Globus pallidus (tissue), 1 donor: ENCODE data around the gene PPP3R1.

Source experiments
- DNase-seq: peaks from one replicate; pipeline ENCODE4 v3.0.0-alpha.2; 2015; ENCODE audit warnings: low spot score

Gene PPP3R1

DNA sequence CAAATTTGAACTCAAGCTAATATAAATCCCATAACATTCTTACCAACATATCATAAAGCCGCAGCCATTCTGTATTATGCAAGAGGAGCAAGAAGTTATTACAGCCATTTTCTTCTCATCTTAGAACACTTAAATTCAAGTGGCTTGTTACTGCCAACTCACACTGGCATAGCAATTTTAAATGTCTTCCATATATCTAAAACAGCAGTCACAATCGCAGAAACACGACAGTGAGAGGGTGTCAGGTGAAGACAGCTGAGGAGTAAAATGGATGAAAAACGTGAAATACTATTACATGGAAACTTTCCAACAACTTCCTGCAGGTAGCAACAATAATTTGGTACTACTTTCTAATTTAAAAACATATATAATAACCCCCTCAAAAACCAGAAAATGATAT lies 17.9 kb downstream of the PPP3R1 start:
- no peak for DNase-seq

DNA sequence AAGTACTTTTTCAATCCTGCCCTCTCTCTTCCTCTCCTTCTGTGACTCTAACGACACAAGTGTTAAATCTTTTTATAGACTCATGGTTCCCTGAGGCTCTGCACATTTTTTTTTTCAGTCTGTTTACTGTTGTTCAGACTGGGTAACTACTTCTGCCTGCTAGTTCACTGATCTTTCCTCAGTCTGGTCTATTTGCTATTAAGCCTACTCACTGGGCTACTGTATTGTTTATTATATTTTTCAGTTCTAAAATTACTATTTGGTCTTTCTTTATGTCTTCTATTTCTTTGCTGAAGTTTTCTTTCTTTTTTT lies 21.3 kb downstream of the PPP3R1 start:
- DNase-seq = no peak

DNA sequence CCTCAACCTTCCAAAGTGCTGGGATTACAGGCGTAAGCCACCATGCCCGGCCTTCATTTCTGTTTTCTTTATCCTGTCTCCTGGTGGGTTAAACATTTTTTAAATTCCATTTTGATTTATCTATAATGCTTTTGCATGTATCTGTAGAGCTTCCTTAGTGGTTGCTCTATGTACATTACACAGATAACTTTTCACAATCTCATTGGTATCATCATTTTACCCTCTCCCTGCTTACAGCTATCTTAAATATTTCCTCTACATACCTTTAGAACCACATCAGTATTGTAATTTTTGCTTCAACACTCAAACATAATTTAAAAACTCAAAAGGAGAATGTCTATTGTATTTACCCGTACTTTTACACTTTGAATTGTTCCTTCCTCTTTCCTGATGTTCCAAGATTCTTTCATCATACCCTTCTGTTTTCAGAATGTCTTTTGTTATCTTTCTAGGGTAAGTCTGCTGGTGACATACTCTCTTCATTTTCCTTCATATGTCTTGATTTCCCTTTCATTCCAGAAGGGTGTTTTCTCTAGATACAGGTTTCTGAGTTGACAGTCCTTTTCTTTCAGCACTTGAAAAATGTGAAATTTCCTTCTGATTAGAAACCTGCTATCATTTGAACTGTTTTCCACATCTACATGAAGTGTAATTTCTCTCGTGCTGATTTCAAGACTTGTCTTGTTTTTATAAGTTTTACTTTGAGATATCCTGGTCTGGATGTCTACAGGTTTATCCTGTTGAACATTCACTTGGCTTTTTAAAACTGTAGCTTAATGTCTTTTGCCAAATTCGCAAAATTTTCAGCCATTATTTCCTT lies 21.9 kb downstream of the PPP3R1 start:
- no peak for DNase-seq

DNA sequence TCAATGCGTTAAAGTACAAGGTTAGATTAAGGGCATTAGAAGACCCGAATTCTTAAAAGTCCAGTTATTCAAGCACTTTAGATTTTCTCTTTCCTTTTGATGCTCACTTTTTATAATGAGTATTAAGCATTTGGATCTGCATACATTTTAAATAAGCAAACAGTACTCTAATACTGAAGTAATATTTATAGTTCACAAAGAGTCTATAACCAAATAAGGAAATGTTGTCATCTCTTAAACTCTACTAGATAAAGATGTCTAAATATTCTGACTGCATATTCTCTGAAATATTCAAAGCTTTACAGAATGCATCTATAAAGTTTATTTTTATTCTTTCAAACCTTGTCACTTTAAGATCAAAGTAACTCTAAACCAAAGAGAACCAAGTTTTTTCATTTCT lies 25.5 kb downstream of the PPP3R1 start:
- DNase-seq = no peak

DNA sequence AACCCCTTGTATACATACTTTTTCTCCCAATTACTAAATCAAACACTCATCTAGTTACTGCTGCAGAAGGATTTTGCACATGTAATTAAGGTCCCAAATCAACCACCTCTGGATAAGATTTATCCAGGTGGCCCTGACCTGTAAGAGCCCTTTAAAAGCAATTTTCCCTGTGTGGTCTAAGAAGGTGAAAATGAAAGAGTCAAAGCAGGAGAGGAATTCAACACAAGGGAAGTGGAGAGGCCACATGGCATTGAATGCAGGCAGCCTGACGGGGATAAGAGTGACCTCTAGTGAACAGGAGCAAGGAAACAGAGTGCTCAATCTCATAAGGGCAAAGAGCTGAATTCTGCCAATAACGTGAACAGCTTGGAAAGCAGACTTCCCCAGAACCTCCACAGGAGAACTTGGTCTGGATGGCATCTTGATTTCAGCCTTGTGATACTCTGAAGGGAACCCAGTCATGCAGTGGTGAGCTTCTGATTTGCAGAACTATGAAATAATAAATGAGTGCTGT lies 27.2 kb downstream of the PPP3R1 start:
- DNase-seq = peak; percentile 27

DNA sequence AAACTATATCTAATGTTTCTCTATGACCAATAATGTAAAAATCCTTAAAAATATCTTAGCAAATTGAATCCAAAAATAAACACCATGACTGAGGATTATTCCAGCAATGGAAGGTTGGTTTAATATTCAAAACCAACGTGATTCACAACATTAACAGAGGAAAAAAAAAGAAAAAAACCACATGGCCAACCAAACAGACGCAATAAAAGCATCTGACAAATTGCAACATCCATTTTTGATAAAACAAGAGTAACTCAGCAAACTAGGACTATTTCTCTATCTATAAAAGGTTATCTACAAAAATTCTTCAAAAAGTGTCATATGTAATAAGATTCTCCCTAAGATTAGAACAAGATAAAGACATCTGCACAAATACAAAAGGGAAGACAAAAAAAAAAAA lies 28.9 kb downstream of the PPP3R1 start:
- DNase-seq = no peak

DNA sequence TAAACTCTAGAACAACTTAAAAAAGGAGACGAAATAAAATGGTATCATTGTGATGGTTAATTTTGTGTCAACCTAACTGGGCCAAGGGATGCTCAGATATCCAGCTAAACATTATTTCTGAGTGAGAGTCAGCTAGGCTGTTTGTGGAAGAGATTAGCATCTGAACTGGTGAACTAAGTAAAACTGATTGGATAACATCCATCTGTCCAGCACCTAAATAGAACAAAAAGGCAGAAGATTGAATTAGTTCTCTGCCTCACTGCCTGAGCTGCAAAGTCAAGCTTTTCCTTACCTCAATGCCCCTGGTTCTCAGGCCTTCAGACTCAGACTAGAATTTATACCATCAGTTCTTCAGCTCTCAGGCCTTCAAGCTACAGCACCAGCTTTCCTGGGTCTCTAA lies 30.0 kb downstream of the PPP3R1 start:
- DNase-seq = no peak

DNA sequence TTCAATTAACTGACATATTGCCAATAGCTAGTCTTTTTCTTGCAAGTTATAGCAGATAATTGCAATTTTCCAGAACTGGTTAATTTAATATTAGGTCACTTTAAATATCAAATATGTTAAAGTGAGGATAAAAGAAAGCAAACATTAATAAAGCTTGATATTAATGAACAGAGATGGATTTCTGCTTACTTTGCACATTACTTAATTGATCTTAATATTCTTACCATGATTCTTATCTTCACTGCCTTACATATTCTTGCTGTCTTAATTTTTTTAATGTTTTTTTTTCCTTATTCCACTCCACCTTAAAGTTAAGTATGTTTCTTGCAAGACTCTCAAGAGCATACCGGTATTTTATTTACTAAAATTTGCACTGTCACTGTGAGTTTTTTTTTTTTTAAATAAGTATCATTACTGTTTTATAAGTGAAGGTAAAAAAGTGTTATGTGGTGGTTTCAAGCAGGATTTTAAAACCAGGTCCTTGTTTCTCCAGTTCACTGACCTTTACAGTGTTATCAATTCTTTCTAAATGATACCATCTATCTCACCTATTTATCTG lies 33.9 kb downstream of the PPP3R1 start:
- no peak for DNase-seq

DNA sequence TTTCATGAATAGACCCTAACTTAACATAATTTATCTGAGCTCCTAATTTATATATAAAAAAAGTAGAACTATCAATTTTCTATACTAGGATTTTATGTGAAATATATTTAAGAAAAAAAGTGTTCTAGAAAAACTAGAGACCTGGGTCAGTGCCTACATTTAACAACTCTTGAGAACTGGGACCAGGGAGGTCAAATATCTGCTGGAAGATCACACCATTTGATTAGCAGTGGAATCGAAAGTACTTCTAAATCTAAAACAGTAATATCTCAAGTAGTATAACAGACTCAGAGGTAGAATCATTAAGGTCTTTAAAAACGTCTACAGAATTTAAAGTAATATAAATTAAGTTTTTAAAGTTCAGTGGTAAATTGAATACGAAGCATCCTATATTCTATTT lies 34.6 kb downstream of the PPP3R1 start:
- DNase-seq = no peak

DNA sequence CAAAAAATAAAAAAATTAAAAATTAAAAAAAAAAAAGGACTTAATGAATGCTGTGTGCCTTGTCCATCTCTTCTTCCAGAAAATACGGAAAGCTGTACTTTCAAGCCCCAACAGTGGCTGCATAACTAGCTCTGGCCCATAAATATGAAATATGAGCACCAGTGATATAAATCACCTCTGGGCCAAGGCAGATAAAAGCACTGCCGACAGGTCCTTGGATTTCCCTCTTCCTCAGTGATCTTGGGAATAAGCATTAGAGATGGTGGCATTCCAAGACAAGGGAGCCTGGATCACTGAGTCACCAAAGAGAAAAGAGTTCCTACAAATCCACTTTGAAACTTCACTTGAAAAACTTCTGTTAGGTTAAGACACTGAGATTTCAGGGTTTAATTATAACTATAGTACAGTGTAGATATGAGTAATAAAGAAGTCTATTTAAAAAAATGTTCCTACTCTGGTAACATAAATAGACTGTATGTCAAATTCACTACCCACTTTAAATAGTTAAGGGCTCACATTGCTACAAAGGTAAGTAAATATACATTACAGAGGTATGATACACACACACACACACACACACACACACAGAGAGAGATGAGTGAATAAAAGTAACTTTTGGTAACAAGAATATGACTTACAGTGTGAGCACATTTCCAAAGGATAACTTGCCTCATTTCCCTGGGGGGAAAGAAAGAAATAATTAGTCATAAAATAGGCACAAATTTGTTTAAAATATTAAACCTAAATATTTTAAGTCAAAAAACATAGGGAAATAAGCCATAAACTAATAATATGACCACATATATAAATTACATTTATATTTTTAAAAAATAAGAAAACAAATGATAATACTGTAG lies 35.6 kb downstream of the PPP3R1 start:
- no peak for DNase-seq

DNA sequence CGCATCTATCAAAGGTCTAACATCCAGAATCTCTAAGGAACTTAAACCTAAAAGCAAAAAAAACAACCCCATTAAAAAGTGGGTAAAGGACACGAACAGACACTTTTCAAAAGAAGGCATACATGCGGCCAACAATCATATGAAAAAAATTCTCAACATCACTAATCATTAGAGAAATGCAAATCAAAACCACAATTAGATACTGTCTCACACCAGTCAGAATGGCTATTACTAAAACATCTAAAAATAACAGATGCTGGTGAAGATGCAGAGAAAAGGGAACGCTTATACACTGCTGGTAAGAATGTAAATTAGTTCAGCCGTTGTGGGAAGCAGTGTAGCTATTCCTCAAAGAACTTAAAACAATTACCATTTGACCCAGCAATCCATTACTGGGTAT lies 38.0 kb downstream of the PPP3R1 start:
- no peak for DNase-seq

DNA sequence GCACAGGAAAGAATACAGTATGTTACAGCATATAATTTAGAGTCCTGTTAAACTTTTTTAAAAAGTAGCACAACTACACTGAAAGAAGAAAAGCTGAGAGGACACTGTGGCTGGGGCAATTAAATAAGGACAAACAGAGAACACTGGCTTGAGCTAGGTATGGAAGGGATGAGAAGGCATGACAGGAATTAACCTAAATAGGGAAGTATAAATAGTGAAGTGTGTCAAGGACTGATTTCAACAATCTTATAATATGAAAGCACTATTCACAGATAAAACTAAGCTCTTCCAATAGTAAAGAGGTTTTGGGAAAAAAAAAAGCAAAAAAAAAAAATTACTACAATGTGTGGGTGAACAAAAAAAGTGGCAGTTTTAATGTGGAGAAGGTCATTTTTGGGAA lies 45.5 kb downstream of the PPP3R1 start:
- no peak for DNase-seq

DNA sequence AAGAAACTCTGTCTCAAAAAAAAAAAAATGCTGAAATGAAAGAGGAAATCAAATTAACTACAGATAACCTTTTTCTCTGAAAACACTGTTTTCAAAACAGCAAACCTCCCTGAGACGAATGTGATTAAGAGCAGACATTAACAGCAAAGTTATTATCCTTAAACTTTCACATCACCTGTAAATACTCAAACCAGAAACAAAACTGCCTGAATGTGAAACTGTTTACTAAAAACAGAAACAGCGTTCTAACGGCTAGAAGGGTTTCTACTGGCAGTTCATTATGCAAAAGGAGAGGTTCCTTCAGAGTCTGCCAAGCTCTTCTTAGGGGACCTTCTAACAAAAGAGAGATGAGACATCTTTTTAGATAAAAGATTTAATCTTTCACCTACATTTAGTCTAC lies 48.7 kb downstream of the PPP3R1 start:
- no peak for DNase-seq

DNA sequence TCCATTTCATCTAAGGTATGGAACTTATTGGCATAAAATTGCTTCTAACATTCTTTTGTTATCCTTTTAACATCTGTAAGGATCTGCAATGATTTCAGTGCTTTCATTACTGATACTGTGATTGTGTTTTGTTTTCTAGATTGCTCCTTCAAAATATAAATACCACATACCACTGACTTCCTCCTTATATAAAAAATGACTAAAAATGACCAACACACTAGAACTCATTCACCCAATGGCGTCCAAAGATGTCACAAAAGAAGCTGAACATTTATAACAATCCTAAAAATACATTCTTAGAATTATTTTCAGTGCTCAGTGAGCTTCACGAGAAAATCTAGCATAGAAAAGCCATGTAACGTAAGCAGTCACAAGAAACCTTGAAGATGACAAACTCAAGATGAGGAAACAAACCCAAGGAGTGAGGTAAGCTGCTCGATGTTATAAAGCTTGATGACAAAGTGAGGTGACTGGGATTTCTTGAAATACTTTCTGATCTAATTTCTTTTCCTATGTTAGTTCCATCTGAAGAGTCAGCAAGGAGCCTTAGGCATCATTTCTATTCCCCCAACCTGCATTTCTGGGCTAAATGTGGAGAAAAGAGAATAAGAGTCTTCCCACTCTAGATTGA lies 52.1 kb downstream of the PPP3R1 start:
- no peak for DNase-seq

DNA sequence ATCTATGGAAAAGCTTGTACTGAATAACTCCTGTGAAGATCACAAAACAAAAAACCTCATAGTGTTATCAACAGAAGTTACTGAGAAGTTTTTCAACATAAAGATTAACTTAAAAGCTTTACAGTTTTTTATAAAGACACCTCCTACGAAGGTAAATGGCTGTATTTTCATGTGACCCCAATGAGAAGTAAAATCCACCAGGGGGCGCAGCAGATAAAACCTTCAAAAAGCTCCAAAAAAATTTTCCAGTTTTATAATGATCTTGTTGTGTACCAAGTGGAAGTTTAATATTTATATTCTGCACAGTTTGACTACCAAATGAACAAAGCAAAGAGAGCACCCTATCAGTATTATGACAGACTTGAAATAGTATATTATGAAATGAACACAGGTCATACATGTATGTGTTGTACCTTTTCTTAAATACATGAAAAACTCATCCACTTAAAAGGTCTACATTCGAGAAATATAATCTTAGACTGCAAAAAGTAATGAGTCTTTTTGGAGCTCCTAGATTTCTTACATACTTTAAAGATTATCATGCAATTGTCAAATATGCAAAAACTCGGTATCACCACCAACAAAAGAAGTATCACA lies 56.1 kb downstream of the PPP3R1 start:
- DNase-seq = peak; percentile 26

DNA sequence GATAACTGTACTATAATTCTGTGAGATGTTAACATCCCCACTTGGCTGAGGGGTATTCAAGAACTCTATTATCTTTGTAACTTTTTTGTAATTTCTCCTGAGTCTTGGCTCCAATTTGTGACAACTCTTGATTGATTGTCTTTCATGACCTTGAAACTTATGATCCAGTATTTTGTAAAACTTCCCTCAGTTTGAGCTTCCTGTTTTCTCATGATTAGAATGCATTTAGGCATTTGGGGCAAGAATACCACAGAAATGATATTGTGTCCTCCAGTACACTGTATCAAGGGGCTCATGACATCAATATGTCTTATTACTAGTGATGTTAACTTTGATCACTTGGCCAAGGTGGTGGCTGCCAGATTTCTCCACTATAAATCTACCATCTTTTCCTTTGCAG lies 57.2 kb downstream of the PPP3R1 start:
- no peak for DNase-seq

DNA sequence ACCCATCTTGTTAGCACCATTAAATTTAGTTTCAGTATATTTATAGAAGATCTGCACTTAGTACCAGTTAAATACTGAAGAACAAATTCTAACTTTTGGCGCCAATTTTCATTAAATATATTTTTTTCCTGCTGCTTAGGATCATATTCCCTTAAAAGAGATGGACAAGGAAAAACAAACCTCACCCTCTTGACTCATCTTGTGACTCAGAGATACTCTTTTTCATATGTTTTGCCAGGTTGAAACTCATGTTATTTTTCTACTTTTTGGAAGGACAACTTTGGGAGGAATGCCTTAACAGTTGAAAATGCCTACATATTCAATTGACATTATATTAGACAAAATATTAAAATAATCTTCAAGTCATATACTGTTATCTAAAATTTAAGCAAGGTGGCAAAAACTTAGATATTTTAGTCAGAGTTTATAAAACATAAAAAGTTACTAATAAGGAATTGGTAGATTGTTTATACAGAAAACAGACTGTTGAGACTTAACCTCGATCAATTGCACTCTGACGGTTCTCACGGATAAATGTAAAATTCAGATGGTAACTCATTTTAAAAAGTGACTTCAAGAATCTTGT lies 58.5 kb downstream of the PPP3R1 start:
- DNase-seq = no peak

DNA sequence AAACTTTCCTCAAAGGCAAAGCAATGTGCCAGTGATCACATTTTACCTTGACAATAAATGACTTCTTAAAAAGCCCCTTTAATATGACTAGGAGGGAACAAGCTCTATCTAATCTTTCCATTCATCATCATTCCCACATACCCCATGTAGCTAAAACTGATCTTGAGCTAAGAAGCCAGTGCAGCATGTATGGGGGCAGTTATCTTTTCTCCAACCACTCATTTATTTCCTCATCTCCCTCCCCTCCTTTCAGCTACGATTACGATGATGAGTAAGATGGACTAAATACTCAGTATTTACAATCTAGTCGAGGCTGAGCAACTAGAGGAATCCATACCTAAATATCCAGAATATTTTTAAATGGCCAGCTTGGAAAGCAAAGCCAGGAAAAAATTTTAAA lies 59.2 kb downstream of the PPP3R1 start:
- no peak for DNase-seq

DNA sequence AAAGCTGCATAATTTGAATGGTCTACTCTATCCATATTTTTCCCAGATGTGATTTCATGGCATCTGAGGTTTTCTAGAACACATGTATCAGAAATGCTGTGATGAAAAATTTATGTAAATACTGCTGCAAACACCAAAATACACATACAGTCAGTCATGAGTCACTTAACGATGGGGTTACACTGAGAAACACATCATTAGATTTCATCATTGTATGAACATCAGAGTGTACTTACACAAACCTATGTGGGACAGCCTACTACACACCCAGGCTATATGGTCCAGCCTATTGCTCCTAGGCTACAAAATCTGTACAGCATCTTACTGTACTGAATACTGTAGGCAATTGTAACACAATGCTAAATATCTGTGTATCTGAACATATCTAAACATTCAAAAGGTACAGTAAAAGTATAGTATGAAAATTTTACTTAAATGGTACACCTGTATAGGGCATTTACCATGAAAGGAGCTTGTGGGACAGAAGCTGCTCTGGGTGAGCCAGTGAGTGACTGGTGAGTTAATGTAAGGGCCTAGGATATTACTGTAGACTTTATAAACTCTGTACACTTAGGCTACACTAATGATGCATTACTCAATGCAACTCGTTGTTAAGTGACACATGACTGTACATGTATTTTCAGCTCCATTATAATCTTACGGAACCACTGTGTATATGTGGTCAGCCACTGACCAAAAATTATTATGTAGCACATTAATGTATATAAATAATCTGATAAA lies 61.2 kb downstream of the PPP3R1 start:
- DNase-seq = no peak

DNA sequence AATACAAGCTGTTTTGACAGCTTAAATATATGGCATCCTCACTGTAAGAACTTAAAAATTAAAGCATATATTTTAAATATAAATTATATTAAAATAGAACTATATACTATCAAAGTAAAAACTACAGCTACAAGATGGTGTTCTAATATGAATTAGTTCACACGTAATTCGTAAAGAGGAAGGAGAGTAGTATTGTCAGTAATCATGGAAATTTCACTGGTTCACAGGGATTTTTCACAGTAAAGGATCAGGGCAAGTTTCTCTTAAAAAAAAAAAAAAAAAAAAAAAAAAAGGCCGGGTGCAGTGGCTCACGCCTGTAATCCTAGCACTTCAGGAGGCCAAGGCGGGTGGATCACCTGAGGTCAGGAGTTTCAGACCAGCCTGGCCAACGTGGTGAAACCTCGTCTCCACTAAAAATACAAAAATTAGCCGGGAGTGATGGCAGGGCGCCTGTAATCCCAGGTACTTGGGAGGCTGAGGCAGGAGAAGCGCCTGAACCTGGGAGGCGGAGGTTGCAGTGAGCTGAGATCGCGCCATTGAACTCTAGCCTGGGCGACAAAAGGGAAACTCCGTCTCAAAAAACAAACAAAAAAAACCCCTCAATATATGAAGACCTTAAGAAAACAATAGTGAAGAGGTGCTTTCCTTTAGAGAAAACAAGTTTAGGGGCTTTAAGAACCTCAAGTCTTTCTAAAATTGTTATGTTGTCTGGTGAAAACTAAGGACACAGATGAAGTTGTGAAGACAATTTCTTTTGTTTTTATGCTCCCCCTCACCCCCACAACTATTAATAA lies 62.1 kb downstream of the PPP3R1 start:
- no peak for DNase-seq
